Neuron (in vitro differentiated cells): ENCODE data around the gene FEM1B.

ENCODE experiments used
- H2AFZ ChIP-seq: one replicate; pipeline ENCODE4 v1.6.1; 2013; ENCODE audit warnings: low read depth, mild to moderate bottlenecking, inconsistent platforms, low read length, moderate library complexity
- H3K27me3 ChIP-seq: one replicate; pipeline ENCODE4 v1.6.1; 2013; ENCODE audit warnings: low read length; ENCODE audit not compliant: insufficient read depth
- H3K36me3 ChIP-seq: one replicate; pipeline ENCODE4 v1.6.1; 2013; ENCODE audit warnings: low read length; ENCODE audit not compliant: insufficient read depth
- H3K4me1 ChIP-seq: one replicate; pipeline ENCODE4 v1.6.1; 2013; ENCODE audit warnings: low read length; ENCODE audit not compliant: insufficient read depth
- H3K4me3 ChIP-seq: 2 replicates; pipeline ENCODE4 v1.5.1; 2013; ENCODE audit warnings: mild to moderate bottlenecking, low read length, moderate library complexity
- H3K9me3 ChIP-seq: one replicate; pipeline ENCODE4 v1.6.1; 2013; ENCODE audit warnings: low read length

FEM1B gene

DNA sequence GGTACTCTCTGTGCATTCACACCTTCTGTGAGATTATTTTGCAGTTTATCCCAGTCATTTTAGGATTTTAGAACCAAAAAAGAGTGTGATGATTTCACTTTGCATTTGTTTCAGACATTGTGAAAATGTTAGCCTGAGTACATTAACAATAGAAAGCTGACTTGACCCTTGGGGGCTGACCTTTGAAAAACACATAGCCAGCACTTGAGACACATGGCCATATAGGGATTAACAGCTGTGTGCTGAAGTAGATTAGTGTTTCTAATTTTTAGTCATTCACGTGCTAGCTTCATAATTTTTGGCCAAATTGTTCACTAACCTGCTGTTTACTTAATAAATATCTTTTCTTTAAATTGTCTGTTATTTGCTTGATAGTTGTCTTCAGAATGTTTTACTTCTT, 3.5 kb downstream of the FEM1B start:
- Histone ChIP-seq H3K4me1 (peaks cover 44% of the 10 kb centered on the region), H3K9me3 (peaks cover 6% of the 10 kb centered on the region), H3K27me3 (no peaks in the 10 kb centered on the region), H2AFZ (no peak overlapping the region), H3K36me3 (peaks cover 11% of the 10 kb centered on the region), H3K4me3 (peak overlapping the region; percentile 93)

DNA sequence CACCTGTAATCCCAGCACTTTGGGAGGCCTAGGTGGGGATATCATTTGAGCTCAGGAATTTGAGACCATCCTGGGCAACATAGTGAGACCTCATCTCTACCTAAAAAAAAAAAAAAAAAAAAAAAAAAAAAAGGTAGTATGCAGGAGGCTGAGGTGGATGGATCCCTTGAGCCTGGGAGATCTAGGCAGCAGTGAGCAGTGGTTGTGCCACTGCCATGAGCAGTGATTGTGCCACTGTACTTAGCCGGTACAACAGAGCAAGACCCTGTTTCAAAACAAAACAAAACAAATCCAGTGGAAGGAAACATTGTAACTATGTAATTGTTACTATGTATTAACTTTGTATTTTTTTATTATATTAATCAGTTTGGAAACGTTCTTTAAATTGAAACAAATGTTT, 5.9 kb downstream of the FEM1B start:
- H3K4me1 ChIP-seq = peaks cover 37% of the 10 kb centered on the region
- no peak overlapping the region for H2AFZ ChIP-seq
- no peaks in the 10 kb centered on the region for H3K27me3 ChIP-seq
- H3K4me3 ChIP-seq = no peak overlapping the region
- peaks cover 6% of the 10 kb centered on the region for H3K9me3 ChIP-seq
- peaks cover 16% of the 10 kb centered on the region for H3K36me3 ChIP-seq

DNA sequence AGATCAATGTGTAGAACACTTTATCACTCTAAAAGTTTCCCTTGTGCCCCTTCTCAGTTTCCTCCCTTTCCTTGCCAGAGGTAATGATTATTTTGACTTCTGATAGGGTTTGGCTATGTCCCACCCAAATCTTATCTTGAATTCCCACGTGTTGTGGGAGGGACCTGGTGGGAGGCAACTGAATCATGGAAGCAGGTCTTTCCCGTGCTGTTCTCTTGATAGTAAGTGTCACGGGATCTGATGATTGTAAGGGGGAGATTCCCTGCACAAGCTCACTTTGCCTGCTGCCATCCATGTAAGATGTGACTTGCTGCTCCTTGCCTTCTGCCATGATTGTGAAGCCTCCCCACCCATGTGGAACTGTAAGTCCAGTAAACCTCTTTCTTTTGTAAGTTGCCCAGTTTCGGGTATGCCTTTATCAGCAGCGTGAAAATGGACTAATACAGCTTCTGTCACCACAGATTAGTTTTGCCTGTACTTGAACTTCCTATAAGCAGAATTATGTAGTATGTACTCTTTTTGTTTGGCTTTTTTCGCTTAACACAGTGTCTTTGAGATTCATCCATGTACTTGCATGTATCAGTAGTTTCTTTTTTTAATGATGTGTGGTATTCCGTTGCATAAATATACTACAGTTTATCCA, 7.2 kb downstream of the FEM1B start:
- no peaks in the 10 kb centered on the region for H3K27me3 ChIP-seq
- H2AFZ ChIP-seq = no peak overlapping the region
- peaks cover 32% of the 10 kb centered on the region for H3K4me1 ChIP-seq
- H3K4me3 ChIP-seq = no peak overlapping the region
- peaks cover 23% of the 10 kb centered on the region for H3K36me3 ChIP-seq
- H3K9me3 ChIP-seq = peaks cover 9% of the 10 kb centered on the region

DNA sequence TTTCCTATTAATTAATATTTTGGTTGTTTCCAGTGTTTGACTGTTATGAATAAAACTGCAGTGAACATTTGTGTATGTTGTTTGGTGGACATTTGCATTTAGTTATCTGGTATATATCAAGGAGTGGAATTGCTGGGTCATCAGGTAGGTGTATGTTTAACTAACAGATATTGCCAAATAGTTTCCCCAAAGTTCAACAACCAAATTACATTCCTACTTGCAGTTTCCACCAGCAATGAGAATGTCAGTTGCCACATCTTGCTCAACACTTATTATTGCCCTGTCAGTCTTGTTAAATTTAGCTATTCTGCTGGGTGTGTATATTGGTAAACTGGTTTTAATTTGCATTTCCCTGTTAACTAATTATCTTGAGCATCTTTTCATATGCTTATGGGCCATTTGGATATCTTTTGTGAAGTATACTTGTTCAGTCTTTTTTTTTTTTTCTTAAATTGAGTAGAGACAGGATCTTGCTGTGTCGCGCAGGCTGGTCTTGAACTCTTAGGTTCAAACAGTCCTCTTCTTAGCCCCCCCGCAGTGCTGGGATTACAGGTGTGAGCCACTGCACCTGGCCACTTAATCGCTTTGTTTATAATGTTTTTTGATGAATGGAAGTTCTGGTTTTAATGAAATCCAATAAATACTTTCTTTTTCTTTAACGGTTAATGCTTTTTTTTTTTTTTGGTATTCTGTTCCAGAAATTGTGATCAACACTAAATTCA, 7.9 kb downstream of the FEM1B start:
- H3K4me3 ChIP-seq = no peak overlapping the region
- H3K9me3 ChIP-seq = peaks cover 11% of the 10 kb centered on the region
- H3K4me1 ChIP-seq = peaks cover 25% of the 10 kb centered on the region
- H2AFZ ChIP-seq = no peak overlapping the region
- H3K36me3 ChIP-seq = peaks cover 30% of the 10 kb centered on the region
- no peaks in the 10 kb centered on the region for H3K27me3 ChIP-seq

DNA sequence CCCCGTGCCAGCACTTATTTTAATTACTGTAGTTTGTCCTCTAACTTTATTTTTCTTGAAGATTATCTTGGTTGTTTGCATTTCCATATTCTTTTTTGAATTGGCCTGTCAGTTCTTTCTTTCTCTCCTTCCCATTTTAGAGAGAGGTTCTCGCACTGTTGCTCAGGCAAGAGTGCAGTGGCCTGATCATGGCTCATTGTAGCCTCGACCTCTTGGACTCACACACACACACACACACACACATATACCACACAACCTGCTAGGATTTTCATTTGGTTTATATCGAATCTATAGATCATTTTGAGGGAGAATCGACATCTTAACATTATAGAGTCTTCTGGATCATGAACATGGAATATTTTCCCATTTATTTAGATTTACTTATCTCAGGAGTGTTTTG, 8.7 kb downstream of the FEM1B start:
- peaks cover 17% of the 10 kb centered on the region for H3K4me1 ChIP-seq
- H3K36me3 ChIP-seq = peaks cover 39% of the 10 kb centered on the region
- no peak overlapping the region for H3K4me3 ChIP-seq

DNA sequence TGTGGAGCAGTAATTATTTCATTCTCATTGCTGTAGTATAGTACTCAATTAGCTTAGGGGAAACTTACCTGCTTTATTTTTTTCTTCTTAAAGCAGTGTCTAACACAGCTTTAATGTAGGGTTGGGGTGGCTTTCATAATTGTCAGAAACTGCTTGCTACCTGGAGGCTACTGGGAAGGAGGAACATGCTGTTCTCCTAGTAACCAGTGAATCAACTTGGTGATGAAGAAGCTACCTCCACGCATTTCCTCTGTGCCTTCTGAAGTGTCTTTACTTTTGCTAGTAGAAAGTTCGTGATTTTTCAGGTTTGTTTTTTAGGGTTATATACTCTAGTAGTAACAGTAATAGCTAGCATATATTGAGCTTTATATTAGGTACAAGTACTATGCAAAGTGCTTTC, 11.5 kb downstream of the FEM1B start:
- Histone ChIP-seq H3K4me1 (no peaks in the 10 kb centered on the region), H3K27me3 (no peaks in the 10 kb centered on the region), H3K36me3 (peaks cover 48% of the 10 kb centered on the region), H3K4me3 (no peak overlapping the region), H3K9me3 (peaks cover 11% of the 10 kb centered on the region), H2AFZ (no peak overlapping the region)

More for the DNA sequence above, 8.7 kb downstream of the FEM1B start:
- no peaks in the 10 kb centered on the region for H3K27me3 ChIP-seq
- H3K9me3 ChIP-seq = peaks cover 11% of the 10 kb centered on the region
- no peak overlapping the region for H2AFZ ChIP-seq

DNA sequence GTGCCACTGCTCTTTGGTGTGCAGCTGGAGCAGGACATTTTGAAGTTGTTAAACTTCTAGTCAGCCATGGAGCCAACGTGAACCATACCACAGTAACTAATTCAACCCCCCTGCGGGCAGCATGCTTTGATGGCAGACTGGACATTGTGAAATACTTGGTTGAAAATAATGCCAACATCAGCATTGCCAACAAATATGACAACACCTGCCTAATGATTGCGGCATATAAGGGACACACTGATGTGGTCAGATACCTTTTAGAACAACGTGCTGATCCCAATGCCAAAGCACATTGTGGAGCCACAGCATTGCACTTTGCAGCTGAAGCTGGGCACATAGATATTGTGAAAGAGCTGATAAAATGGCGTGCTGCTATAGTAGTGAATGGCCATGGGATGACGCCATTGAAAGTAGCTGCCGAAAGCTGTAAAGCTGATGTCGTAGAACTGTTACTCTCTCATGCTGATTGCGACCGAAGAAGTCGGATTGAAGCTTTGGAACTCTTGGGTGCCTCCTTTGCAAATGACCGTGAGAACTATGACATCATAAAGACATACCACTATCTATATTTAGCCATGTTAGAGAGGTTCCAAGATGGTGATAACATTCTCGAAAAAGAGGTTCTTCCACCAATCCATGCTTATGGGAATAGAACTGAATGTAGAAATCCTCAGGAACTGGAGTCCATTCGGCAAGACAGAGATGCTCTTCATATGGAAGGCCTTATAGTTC, 12.2 kb downstream of the FEM1B start:
- H2AFZ ChIP-seq = no peak overlapping the region
- peaks cover 44% of the 10 kb centered on the region for H3K36me3 ChIP-seq
- peaks cover 3% of the 10 kb centered on the region for H3K4me1 ChIP-seq
- H3K9me3 ChIP-seq = peaks cover 7% of the 10 kb centered on the region
- H3K27me3 ChIP-seq = no peaks in the 10 kb centered on the region
- H3K4me3 ChIP-seq = no peak overlapping the region

DNA sequence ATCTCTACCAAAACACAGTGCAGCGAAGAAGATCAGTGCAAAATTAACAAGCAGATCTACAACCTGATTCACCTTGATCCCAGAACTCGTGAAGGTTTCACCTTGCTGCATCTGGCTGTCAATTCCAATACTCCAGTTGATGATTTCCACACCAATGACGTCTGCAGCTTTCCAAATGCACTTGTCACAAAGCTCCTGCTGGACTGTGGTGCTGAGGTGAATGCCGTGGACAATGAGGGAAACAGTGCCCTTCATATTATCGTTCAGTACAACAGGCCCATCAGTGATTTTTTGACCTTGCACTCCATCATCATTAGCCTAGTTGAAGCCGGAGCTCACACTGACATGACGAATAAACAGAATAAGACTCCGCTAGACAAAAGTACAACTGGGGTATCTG, 13.2 kb downstream of the FEM1B start:
- H3K4me3 ChIP-seq = no peak overlapping the region
- H3K36me3 ChIP-seq = peaks cover 37% of the 10 kb centered on the region
- peaks cover 5% of the 10 kb centered on the region for H3K9me3 ChIP-seq
- H2AFZ ChIP-seq = no peak overlapping the region
- peaks cover 9% of the 10 kb centered on the region for H3K4me1 ChIP-seq
- H3K27me3 ChIP-seq = no peaks in the 10 kb centered on the region

DNA sequence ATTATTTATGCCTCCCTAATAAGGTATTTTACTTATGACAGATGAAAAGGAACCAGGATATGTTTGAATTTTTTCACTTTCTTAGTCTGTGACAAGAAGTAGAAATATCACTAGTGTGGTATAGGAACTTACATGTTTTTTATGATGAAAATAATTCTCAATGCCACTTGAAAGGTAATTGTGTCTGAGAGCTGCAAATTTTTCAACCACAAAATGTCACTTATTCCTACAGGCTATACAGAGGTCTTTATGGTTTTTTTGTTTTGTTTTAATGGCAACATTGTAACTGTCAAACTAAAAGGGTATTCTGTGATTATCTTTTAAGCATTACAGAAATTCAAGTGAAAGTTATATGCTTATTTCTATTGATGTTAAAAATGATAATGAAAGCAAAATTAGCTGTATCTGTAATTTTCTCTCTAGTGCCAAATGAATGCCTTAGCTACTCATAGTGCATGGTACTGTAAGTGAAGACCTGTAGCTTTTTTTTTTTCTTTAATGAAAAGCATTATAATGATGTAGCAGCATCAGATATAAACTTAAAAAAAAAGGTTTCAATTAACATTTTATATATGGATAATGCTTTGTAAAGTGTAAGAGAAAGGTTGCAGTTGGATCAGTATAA, 14.7 kb downstream of the FEM1B start:
- H3K9me3 ChIP-seq = peaks cover 5% of the 10 kb centered on the region
- H3K27me3 ChIP-seq = no peaks in the 10 kb centered on the region
- H3K36me3 ChIP-seq = peaks cover 34% of the 10 kb centered on the region
- H3K4me3 ChIP-seq = no peak overlapping the region
- H3K4me1 ChIP-seq = peaks cover 9% of the 10 kb centered on the region
- no peak overlapping the region for H2AFZ ChIP-seq

DNA sequence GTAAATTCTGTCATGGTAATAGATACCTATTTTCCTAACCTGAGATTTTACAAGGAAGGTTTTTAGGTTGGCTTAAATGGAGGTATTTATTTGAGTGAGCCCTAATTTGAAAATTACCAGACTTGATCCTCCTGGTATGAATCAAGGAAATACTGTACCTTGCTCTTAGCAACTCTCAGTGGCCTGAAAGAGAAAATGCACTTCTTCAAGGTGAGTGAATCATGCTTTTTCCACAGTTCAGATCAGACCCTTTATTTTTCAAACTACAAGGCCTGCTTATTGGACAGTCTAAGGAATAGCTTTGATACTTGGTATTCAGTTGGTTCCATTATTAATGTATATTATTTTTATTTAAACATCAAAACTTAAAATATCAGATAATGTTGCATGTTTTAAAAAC, 15.4 kb downstream of the FEM1B start:
- peaks cover 37% of the 10 kb centered on the region for H3K36me3 ChIP-seq
- no peak overlapping the region for H3K4me3 ChIP-seq
- H3K27me3 ChIP-seq = no peaks in the 10 kb centered on the region
- H2AFZ ChIP-seq = no peak overlapping the region
- peaks cover 5% of the 10 kb centered on the region for H3K9me3 ChIP-seq
- H3K4me1 ChIP-seq = peaks cover 9% of the 10 kb centered on the region

DNA sequence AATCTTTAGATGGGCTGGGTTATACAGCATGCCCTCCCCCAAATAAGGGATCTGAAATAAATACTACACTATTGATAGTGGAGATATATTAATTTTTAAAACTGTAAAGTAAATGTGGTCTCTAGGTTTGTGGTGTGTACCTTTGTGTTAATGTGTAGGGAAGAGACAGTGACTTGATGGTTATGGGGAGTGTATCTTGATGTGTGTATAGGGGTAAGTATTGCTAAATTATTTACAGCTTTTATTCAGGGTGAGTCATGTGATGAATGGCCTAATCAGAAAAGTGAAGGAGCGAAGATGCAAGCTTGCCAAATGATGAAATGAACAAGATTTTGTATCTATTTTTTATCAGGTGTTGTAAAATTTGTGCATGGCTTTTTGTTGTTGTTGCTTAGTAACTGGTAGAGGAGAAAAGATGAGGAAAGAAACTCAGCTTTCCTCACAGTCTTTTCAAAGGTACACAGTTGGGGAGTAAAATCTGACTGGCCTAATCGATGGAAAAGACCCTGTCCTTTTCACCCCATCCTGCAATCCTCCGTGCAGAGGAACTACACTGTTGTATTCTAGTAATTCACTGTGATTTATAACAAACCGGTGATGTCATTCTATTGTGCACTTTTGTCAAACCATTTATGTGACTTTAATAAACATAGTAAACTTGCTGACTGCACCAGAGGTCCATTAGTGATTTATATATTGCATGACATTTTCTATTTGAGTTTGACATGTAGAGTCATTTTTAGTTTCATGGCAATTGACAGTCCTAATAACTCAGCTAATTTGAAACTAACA, 17.7 kb downstream of the FEM1B start:
- H3K4me3 ChIP-seq = no peak overlapping the region
- H3K4me1 ChIP-seq = peaks cover 9% of the 10 kb centered on the region
- H3K9me3 ChIP-seq = no peaks in the 10 kb centered on the region
- H3K36me3 ChIP-seq = peaks cover 23% of the 10 kb centered on the region
- no peak overlapping the region for H2AFZ ChIP-seq
- no peaks in the 10 kb centered on the region for H3K27me3 ChIP-seq

DNA sequence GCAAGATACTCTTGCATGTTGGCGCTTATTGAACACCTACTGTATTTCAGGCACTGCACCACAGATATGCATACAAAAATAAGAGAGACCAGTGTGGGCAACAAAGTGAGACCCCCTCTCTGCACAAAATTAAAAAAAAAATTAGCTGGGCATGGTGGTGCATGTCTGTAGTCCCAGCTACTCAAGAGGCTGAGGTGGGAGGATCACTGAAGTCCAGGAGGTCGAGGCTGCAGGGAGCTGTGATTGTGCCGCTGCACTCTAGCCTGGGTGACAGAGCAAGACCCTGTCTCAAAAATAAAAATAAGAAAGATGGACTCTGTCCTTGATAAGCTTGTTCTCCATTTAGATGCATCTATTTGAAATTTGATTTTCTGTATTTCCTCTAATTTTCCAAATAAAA, 20.8 kb downstream of the FEM1B start:
- Histone ChIP-seq H3K4me3 (no peak overlapping the region), H3K36me3 (peaks cover 4% of the 10 kb centered on the region), H3K4me1 (peaks cover 9% of the 10 kb centered on the region), H3K9me3 (no peaks in the 10 kb centered on the region), H2AFZ (no peak overlapping the region), H3K27me3 (no peaks in the 10 kb centered on the region)
